Stimulated activated CD4-positive, alpha-beta T cell treated with anti-CD3 and anti-CD28 coated beads, Interleukin-2, amount 100 ng/mL, for 24 hours (primary cell): Measurements from ENCODE around the gene MSLN.
"Not testable (repeated sequence)": the region's sequence is repeated elsewhere in the genome, so short reads cannot be mapped to it uniquely, and the experiment has no call there.

Experiments used
- DNase-seq, 2 donors: peaks; one replicate each; pipeline ENCODE4 v3.0.0-alpha.2; 2020

Gene MSLN

DNA sequence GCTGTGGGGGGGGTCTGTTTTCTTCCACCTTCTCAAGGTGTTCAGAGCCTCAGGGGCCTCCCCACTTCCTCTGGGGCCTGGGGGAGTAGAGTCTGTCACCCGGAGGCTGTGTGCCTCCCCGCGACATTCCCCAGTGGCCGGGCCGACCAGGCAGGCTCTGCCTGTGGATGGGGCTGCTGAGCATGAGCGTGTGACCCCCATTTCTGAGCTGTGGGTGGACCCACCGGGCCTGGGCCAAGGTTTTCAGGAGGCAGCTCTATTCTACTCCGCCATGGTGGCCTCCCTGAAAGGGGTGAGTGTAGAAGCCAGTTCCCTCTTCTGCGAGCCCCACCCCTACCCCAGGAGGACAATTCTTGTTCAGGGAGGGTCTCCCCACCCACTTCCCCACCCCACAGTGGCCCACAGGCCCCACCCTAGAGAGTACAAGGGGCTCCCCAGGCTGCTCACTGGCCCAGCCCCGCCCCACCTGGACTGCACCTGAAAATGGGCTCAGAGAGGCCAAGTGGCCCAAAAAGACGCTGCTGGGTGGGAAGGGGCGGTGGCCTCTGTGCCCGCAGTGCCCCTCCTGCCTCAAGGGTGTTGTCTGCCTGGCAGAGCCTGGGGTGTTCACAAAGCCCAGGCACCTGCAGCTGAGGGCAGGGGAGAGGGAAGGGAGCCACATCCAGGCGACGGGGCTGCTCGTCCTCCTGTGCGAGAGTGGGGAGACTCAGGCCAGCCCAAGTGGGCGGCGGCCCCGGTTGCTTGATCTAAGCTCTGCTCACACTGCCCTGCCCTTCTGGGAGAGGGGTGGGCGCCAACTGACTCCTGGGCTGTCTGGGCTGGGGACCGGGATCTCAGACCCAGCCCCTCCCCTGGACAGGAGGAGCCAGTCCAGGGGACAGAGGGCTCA, 1.3 kb downstream of the MSLN start:
- no peak for DNase-seq

DNA sequence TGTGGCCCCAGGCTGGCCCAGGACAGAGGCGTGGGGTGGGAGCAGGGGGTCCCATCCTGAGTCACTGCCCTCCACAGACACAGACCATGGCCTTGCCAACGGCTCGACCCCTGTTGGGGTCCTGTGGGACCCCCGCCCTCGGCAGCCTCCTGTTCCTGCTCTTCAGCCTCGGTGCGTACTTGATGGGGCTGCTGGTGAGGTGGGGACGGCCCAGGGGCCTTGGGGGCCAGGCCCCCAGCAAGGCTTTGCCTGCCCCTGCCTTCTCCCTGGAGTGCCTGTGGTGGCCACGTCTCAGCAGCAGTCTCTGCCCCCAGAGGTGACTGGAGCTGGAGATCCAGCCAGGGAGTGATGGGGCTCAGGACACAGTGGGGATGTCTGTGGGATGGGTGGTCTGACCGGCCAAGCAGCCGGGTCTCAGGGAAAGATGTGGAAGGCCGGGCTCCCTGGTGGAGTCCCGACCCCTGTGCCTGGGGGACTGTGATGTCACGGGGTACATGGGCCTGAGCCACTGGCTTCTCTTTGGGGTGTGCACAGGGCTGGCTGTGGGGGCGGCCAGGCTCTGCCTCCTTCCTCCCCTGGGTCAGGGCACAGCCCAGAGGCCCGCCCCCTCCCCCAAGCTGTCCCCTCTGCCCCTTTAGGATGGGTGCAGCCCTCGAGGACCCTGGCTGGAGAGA, 2.2 kb downstream of the MSLN start:
- DNase-seq: no peak

DNA sequence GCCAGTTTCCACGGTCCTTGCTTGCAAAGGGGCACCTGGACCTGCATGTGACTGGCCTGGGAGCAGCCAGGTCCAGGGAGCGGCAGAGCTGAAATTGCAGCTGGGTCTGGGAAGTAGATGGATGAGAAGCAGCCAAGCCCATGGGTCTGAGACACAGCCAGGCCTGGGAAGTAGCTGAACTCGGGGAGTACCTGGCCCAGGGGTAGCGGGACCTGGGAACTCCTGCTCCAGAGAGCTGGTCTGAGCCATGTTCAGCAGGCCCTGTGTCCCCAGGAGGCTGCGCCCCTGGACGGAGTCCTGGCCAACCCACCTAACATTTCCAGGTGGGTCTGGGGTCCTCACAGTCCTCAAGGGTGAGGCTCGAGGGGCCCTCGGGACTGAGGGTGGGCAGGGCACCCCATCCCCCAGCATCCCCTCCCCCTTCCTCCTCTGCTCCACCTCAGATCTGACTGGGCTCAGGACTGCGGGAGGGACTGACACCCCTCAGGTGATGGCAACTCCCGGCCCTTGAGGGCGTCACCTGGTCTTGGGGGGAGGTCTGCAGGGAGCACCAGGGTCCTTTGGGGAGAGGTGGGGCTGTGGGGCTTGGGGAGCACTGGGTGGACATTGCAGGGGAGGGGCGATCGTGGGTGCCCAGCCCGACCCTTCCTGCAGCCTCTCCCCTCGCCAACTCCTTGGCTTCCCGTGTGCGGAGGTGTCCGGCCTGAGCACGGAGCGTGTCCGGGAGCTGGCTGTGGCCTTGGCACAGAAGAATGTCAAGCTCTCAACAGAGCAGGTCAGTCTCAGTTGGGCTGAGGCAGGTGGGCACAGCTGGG, 3.0 kb downstream of the MSLN start:
- no peak for DNase-seq

DNA sequence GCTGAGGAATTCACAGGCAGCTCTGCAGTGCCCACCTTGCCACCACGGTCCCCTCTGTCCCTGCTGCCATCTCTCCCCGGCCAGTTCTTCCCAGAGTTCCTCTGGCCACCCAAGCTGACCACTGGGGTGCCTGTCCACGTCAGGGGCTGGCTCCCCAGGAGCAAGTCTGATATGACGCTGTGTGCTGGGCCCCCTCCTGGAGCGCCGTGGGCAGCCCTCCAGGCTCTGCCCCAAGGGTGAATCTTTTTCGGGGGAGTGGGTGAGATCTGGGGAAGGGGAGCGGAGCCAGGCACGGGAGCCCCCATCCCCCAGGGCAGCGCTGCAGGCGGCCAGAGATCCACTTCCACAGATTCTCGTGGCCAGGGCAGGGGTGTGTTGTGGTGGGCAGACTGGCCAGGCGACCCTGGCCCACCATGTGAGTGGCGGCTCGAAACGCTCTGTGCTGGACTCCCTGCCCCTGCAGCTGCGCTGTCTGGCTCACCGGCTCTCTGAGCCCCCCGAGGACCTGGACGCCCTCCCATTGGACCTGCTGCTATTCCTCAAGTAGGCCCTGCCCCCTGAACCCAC, 3.7 kb downstream of the MSLN start:
- DNase-seq: no peak

DNA sequence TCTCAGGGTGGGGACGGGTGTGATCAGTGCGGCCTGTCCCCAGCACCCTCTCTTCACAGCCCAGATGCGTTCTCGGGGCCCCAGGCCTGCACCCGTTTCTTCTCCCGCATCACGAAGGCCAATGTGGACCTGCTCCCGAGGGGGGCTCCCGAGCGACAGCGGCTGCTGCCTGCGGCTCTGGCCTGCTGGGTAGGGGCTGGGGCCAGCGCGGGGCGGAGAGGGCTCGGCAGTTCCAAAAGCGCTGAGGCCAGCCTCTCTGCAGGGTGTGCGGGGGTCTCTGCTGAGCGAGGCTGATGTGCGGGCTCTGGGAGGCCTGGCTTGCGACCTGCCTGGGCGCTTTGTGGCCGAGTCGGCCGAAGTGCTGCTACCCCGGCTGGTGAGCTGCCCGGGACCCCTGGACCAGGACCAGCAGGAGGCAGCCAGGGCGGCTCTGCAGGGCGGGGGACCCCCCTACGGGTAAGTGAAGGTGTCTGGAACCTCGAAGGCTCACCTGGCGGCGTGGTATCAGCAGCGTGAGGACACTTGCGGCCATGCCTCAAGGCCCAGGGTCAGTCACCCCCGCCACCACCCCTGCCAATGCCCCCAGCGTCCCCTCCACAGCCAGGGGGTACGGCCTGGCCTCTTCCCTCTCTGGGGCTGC, 4.4 kb downstream of the MSLN start:
- DNase-seq: no peak

DNA sequence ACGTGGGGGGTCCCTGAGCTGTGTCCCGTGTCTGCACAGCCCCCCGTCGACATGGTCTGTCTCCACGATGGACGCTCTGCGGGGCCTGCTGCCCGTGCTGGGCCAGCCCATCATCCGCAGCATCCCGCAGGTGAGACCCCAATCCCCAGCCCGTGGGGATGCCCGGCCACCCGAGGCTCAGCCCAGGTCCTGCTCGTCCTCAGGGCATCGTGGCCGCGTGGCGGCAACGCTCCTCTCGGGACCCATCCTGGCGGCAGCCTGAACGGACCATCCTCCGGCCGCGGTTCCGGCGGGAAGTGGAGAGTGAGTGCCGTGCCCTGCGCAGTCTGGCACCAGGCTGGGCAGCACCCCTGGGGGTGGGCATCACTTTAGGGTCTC, 4.9 kb downstream of the MSLN start:
- no peak for DNase-seq

DNA sequence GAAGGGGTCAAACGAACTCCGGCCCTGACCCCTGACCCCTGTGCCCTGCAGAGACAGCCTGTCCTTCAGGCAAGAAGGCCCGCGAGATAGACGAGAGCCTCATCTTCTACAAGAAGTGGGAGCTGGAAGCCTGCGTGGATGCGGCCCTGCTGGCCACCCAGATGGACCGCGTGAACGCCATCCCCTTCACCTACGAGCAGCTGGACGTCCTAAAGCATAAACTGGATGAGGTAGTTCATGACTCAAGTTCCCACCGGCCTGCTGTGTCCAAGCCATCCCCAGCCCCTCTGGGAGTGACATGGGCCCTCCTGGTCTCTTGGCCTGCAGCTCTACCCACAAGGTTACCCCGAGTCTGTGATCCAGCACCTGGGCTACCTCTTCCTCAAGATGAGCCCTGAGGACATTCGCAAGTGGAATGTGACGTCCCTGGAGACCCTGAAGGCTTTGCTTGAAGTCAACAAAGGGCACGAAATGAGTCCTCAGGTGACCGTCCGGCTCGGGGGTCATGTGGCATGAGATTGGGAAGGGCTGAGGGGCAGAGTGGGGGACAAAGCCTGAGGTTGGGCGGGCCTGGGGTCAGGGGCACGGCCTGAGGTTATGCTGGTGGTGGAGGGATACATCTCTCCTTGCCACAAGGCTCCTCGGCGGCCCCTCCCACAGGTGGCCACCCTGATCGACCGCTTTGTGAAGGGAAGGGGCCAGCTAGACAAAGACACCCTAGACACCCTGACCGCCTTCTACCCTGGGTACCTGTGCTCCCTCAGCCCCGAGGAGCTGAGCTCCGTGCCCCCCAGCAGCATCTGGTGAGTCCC, 5.7 kb downstream of the MSLN start:
- no peak for DNase-seq

DNA sequence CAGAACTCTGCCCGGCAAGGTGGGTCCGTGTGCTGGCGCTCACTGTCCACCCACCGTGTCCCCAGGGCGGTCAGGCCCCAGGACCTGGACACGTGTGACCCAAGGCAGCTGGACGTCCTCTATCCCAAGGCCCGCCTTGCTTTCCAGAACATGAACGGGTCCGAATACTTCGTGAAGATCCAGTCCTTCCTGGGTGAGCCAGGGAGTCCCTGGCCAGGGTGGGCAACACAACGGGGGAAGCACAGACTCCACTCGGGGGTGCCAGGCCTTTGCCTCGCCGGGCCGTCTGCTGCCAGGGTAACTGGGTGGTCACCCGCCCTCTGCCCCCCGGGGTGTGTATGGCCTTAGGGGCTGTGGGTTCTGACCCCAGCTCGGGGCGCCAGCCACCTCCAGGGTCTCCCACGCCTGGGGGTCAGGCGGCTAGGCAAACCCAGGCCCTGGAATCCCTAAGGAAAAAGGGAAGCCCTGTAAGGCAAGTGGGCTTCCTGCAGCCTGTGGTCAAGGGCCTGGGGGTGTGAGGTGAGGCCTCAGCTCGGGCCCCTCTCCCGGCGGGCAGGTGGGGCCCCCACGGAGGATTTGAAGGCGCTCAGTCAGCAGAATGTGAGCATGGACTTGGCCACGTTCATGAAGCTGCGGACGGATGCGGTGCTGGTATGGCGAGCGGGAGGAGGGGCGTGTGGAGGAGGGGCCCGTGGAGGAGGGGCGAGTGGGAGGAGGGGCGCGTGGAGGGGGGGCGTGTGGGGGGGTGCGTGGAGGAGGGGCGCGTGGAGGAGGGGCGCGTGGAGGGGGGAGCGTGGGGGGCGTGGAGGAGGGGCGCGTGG, 6.5 kb downstream of the MSLN start:
- no peak for DNase-seq

DNA sequence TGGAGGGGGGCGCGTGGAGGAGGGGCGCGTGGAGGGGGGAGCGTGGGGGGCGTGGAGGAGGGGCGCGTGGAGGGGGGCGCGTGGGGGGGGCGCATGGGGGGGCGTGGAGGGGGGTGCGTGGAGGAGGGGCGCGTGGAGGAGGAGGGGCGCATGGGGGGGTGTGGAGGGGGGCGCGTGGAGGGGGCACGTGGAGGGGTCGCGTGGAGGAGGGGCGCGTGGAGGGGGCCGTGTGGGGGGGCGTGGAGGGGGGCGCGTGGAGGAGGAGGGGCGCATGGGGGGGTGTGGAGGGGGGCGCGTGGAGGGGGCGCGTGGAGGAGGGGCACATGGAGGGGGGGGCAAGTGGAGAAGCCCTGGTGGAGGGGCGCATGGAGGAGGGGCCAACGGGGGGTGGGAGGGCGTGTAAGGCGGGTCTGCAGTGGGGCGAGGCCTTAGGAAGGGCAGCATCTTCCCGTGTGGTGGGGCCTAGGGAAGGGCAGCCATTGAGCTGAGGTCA, 7.3 kb downstream of the MSLN start:
- no peak for DNase-seq

DNA sequence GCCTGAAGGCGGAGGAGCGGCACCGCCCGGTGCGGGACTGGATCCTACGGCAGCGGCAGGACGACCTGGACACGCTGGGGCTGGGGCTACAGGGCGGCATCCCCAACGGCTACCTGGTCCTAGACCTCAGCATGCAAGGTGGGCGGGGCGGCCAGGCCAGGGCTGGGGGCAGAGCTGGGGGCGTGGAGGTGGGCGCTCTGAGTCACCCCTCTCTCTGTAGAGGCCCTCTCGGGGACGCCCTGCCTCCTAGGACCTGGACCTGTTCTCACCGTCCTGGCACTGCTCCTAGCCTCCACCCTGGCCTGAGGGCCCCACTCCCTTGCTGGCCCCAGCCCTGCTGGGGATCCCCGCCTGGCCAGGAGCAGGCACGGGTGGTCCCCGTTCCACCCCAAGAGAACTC, 7.9 kb downstream of the MSLN start:
- DNase-seq: no peak

DNA sequence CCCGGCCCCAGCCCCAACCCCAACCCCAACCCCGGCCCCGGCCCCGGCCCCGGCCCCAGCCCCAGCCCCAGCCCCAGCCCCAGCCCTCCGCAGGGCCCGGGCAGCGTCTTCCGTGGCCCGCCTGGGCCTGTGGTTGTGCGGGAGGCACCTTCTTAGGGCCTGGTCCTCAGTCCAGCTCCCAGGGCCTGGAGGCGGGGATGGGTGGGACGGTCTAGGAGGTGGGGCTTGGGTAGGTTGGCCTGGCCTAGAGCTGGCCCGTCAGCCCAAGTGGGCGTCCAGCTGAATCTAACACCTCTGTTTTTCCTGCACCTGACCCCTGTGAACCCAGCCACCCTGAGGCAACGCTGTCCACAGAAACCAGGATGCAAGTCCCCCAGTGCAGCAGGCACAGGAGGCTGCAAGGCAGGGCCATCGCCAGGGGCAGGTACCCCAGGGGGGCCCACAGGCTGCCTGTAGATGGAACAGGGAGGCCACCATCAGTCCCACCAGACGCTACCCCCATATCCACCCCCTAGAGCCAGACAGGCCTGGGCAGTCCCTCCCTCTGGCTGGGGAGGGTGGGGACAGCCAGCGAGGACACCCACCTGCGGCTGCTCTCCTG, 8.8 kb downstream of the MSLN start:
- no peak for DNase-seq

DNA sequence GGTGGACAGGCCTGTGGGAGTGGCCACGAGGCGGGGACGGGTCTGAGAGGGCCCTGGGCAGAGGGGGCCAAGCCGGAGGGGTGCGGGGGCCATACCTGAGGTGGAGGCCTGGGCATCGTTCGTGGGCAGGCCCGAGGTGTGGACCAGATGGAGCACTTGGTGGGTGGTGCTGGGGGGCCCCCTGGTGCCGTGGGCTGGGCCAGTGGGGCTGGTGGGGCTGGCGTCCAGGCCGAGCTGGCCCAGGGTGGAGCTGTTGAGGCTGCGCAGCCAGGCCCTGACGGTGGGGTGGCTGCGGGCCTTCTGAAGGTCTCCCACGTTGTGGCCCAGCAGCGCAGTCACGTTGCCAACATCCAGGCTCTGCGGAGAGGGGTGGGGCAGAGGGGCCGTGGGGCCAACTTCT, 9.4 kb downstream of the MSLN start:
- no peak for DNase-seq

DNA sequence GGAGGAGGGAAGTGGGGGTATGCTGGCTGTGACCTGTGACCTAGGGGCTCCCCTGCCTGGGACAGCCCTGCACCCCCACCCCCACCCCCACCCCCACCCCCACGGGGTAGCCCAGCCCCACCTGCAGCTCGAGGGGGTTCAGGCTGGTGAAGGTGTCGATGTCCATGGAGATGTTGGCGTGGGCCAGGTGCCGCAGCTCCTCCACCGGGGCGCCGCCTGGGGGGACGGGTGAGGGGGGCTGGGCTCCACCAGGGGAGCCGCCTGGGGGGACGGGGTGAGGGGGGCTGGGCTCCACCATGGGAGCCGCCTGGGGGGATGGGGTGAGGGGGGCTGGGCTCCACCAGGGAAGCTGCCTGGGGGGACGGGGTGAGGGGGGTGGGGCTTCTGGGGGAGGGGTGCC, 9.9 kb downstream of the MSLN start:
- no peak for DNase-seq

DNA sequence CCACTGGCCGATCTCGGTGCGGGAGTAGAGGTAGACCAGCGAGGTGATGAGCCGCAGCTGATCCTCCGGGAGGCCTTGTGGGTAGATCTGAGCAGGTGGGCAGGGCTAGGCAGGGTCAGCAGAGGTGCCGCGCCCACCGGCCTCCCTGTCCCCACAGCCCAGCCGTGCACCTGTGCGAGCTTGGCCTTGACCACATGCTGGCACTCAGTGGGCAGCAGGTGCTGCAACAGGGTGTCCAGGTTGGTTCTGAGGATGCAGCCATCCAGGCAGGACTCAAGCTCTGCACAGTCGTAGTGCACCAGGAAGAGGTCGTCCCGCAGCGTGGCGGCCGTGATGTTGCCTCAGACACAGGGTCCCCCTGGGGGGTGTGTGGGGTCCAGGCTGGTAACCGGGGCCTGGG, 12.4 kb downstream of the MSLN start:
- DNase-seq: no peak

DNA sequence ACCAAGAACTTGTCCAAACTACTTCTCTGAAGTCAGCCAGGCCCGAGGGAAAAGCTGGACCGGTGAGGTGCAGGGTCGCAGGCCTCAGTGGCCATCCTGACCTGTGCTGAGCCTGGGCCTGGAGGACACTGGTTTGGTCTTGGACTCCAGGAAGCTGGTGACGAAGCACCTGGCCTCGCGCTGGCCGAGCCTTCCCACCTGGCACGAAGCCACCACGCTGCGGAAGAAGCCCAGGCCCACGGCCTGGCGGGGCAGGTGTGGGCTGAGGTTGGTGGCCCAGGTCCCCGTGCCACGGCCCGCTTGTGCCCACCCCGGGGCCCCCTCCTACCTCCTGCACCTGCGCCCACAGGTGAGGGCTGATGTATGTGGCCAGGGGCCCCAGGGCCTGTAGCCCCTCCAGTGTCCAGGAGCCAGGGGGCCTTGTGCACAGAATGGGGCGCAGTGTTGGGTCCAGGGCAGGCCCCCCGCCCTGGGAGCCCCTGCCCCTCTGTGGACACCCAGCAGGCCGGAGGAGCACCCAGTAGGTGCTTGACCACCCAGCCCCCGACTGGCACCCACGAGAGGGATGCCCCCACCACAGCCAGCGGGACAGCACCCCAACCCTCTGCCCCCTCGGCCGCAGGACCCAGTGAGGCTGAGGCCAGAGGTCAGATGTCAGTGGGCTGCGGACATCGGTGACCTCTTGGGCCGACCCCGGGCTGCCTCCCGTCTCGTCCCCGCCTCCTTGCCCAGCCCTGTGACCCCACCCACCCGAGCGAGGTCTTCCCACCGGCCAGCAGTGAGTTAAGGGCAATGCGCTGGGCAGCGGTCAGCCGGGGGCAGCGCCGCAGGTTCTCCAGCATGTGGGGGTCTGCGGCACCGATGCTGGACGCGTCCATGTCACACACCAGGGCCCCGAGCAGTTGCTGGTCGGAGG, 13.8 kb downstream of the MSLN start:
- no peak for DNase-seq

DNA sequence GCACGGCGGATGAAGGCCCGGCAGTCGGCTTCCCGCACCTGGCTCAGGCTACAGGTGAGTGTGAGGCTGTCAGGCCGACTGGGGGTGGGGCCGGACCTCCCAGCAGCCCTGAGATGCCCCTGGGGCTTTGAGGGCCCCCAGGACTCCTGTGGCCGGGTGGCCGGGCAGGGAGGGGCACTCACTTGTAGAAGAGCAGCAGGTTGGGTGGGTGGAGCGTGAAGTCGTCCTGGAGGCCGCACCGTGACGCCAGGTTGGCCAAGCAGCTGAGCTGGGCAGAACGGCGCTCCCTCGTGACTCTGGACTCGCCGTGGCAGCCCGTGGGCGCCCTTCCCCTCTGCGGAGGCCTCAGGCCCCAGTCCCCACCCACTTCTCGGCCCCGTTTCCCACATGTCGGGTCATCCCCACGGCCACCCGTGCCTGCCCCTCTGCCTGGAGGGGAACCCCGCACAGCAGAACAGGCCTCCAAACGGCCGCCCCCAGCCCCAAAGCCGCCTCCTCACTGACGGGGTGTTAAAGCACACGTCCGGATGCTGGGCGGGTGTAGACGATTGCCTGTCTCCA, 14.8 kb downstream of the MSLN start:
- no peak for DNase-seq

DNA sequence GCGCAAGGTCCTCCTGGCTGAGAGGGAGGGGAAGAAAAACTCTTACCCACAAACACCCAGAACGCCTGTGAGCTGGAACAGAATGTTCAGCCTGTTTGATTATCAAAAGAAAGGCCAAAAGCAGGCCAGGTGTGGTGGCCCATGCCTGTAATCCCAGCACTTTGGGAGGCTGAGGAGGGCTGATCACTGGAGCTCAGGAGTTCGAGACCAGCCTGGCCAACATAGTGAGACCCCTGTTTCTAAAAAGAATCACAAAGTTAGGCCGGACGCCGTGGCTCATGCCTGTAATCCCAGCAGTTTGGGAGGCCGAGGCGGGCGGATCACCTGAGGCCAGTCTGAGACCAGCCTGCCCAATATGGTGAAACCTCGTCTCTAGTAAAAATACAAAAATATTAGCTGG, 15.8 kb downstream of the MSLN start:
- DNase-seq: not testable (repeated sequence)

DNA sequence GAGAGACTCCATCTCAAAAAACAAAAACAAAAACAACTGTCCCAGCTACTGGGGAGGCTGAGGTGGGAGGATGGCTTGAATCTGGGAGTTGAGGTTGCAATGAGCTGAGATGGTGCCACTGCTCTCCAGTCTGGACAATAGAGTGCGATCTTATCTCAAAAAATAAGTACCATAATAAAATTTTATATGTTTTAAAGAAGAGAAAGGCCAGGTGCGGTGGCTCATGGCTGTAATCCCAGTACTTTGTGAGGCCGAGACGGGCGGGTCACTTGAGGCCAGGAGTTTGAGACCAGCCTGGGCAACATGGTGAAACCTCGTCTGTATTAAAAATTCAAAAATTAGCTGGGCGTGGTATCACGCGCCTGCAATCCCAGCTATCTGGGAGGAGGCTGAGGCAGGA, 16.3 kb downstream of the MSLN start:
- no peak for DNase-seq

DNA sequence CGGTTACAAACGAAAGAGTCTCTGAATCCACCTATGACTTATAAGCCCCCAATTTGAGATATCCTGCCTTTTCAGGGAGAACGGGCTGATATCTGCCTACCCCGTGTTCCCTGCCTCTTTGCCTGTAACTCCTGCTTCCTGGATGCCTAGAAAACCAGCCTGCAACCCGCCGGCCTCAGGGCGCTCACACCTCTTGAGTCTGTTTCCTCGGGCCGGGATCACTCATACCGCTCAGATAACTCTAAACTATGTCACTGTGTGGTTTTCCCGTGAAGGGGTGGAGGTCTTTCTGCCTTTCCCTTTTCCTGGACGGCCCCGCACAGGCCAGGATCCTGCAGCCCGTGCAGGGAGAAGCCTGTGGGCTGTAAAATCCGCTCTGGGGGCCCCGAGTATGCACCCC, 17.3 kb downstream of the MSLN start:
- DNase-seq: no peak
